Endothelial cell of umbilical vein (primary cell): Measurements from ENCODE around the gene NCLN. TPM values are rescaled to one million over a fixed set of nuclear protein-coding genes. Genes with fewer than 3 reads are reported as not detected.

Experiments used
- BruUV-seq: library from RNA; stranded (reverse); fragments of 400-500 nt; replicated peaks from 2 replicates; lab custom pipeline; 2021; lab: Mats Ljungman, UMichigan
- CTCF ChIA-PET: fragments of 300-600, 350-600 bp; sonication (Branson Sonifier 250); formaldehyde crosslinking; loops from one replicate; lab custom pipeline; 2021; ENCODE audit warnings: antibody characterized with exemption, inconsistent platforms; lab: Charles Lee
- POLR2A ChIA-PET: fragments of 300-600, 350-600 bp; sonication (Branson Sonifier 250); formaldehyde crosslinking; loops from one replicate; lab custom pipeline; 2021; ENCODE audit warnings: antibody characterized with exemption, inconsistent platforms; lab: Charles Lee
- DNase-seq: peaks from one replicate; pipeline ENCODE4 v3.0.0-alpha.2; 2011; ENCODE audit warnings: low read depth, low spot score
- FAIRE-seq: peaks from 2 replicates; lab custom pipeline; 2011; peaks lifted over from hg19 to GRCh38; lab: Jason Lieb, UNC
- H2AFZ ChIP-seq: 2 replicates; pipeline ENCODE4 v1.6.0; 2012; ENCODE audit warnings: low read depth, low read length, control low read depth, inconsistent platforms
- H3K27ac ChIP-seq: 2 replicates; pipeline ENCODE4 v1.5.1; 2011; ENCODE audit warnings: low read depth, mild to moderate bottlenecking, control low read depth, low read length, moderate library complexity; ENCODE audit not compliant: insufficient read depth
- H3K27me3 ChIP-seq, 2 experiments: 2 replicates each; pipeline versions ENCODE4 v1.6.0 to v1.6.1; 2011; ENCODE audit warnings: low read length in 2 of 2, mixed read lengths in 1 of 2; ENCODE audit not compliant: control insufficient read depth in 2 of 2, insufficient read depth in 2 of 2
- H3K36me3 ChIP-seq, 2 experiments: 2 replicates in 1 of 2; 3 replicates in 1 of 2; pipeline ENCODE4 v1.5.1; 2011; ENCODE audit warnings: low read length in 2 of 2, mild to moderate bottlenecking in 1 of 2, moderate library complexity in 1 of 2; ENCODE audit not compliant: control insufficient read depth in 2 of 2, insufficient read depth in 2 of 2; ENCODE audit errors: extremely low read depth in 1 of 2
- H3K4me1 ChIP-seq: 3 replicates; pipeline ENCODE4 v1.5.1; 2011; ENCODE audit warnings: mild to moderate bottlenecking, low read length; ENCODE audit not compliant: control insufficient read depth, insufficient read depth; ENCODE audit errors: extremely low read depth
- H3K4me2 ChIP-seq: 2 replicates; pipeline ENCODE4 v1.6.1; 2011; ENCODE audit warnings: low read length, control low read depth, mixed read lengths; ENCODE audit not compliant: insufficient read depth
- H3K4me3 ChIP-seq, 3 experiments: fragments of 200-600 bp in 1 of 3; sonication (generic), shearing (Covaris generic) in 1 of 3; replicated peaks in 1 of 3; 2 replicates each; pipeline ENCODE4 v1.5.1; 2011 to 2016; ENCODE audit warnings: control low read depth in 3 of 3, low read length in 3 of 3, mild to moderate bottlenecking in 2 of 3, inconsistent platforms in 1 of 3, low read depth in 1 of 3, moderate library complexity in 1 of 3; ENCODE audit not compliant: insufficient read depth in 1 of 3
- H3K79me2 ChIP-seq: 2 replicates; pipeline ENCODE4 v1.6.0; 2012; ENCODE audit warnings: low read length, inconsistent platforms; ENCODE audit not compliant: control insufficient read depth, insufficient read depth
- H3K9ac ChIP-seq: replicated peaks from 2 replicates; pipeline ENCODE3; 2011; ENCODE audit warnings: low read length, control low read depth; ENCODE audit not compliant: insufficient read depth; ENCODE audit errors: extremely low read depth
- H3K9me1 ChIP-seq: replicated peaks from 3 replicates; pipeline ENCODE4 v1.6.0; 2011; ENCODE audit warnings: mild to moderate bottlenecking, low read length; ENCODE audit not compliant: control insufficient read depth, insufficient read depth; ENCODE audit errors: extremely low read depth
- H3K9me3 ChIP-seq: replicated peaks from 2 replicates; pipeline ENCODE4 v1.5.1; 2012; ENCODE audit warnings: low read length, inconsistent platforms; ENCODE audit not compliant: control insufficient read depth, insufficient read depth
- H4K20me1 ChIP-seq: replicated peaks from 2 replicates; pipeline ENCODE3; 2011; ENCODE audit warnings: mild to moderate bottlenecking, low read length; ENCODE audit not compliant: control insufficient read depth, insufficient read depth; ENCODE audit errors: extremely low read depth
- CTCF ChIP-seq, 2 donors: IDR thresholded peaks; 1 replicate in 1 of 2; 2 replicates in 1 of 2; pipeline ENCODE4 v1.5.1; 2011; ENCODE audit warnings: low read length in 2 of 2, mild to moderate bottlenecking in 2 of 2, moderate library complexity in 2 of 2, control low read depth in 1 of 2, inconsistent platforms in 1 of 2, low read depth in 1 of 2; ENCODE audit not compliant: insufficient read depth in 1 of 2; ENCODE audit errors: extremely low read depth in 1 of 2
- EZH2 ChIP-seq: IDR thresholded peaks from 2 replicates; pipeline ENCODE4 v1.6.1; 2012; ENCODE audit warnings: borderline replicate concordance, low read depth, mild to moderate bottlenecking, moderate library complexity, low read length, inconsistent platforms; ENCODE audit not compliant: severe bottlenecking
- FOS ChIP-seq: IDR thresholded peaks from 2 replicates; pipeline ENCODE4 v1.6.1; 2011; ENCODE audit warnings: mild to moderate bottlenecking, low read length, moderate library complexity, borderline replicate concordance; ENCODE audit not compliant: insufficient read depth
- GATA2 ChIP-seq: IDR thresholded peaks from 2 replicates; pipeline ENCODE4 v1.7.0; 2011; ENCODE audit warnings: low read depth, mild to moderate bottlenecking, moderate library complexity, mixed read lengths, low read length; ENCODE audit not compliant: insufficient read length, insufficient read depth
- JUN ChIP-seq: IDR thresholded peaks from 2 replicates; pipeline ENCODE4 v1.6.1; 2011; ENCODE audit warnings: borderline replicate concordance, low read depth; ENCODE audit not compliant: insufficient read length, insufficient read depth
- MYC ChIP-seq: IDR thresholded peaks from one replicate; pipeline ENCODE4 v1.6.1; 2011; ENCODE audit warnings: mild to moderate bottlenecking, low read depth, low read length
- POLR2A ChIP-seq: IDR thresholded peaks from 2 replicates; pipeline ENCODE4 v1.6.1; 2012; ENCODE audit warnings: low read depth, mild to moderate bottlenecking, control low read depth, low read length
- POLR2AphosphoS5 ChIP-seq: IDR thresholded peaks from 2 replicates; pipeline ENCODE4 v1.6.1; 2012; ENCODE audit warnings: low read depth, mild to moderate bottlenecking, control low read depth, low read length, moderate library complexity; ENCODE audit not compliant: insufficient read depth
- dilution Hi-C: fragments of 300-500 bp; cut with MboI; formaldehyde crosslinking; loops from one replicate; pipeline ENCODE4 v1.15.0; 2019; ENCODE audit warnings: low sequenced_read_pairs; ENCODE audit not compliant: extremely low pct_ligation_motif_present
- intact Hi-C: fragments of 100-400 bp; cut with micrococcal nuclease; formaldehyde crosslinking; loops from one replicate; pipeline ENCODE4 v1.10.0; 2022
- polyA plus RNA-seq, 4 experiments: library from polyadenylated mRNA; depleted of rRNA in 3 of 4; stranded (reverse) in 3 of 4; unstranded in 1 of 4; fragments of >200 nt; gene quantifications; 2 replicates each; pipeline versions ENCODE4 v1.2.1 to v1.2.3, GENCODE V29; 2011 to 2012; ENCODE audit warnings: missing spikeins in 1 of 4
- total RNA-seq: library from RNA; stranded (reverse); gene quantifications from 2 replicates; pipeline ENCODE4 v1.2.3, GENCODE V29; 2021

NCLN gene
- total and polyA plus RNA-seq, 2 donors (not counting 3 experiments of a cell fraction or from before 2014, with no cell fraction given), result 97.2 to 102 TPM

- BruUV-seq, result no TSS peak
- Histone ChIP-seq H2AFZ (no peak overlapping the region), H3K4me3 (no peak overlapping the region), H3K9me1 (no peaks in the 10 kb centered on the region), H3K27ac (no peak overlapping the region), H4K20me1 (no peaks in the 10 kb centered on the region), H3K36me3 (peaks cover 0 to 26% of the 10 kb centered on the region in 2 experiments), H3K9me3 (no peaks in the 10 kb centered on the region), H3K4me2 (no peak overlapping the region), H3K4me1 (no peaks in the 10 kb centered on the region), H3K79me2 (no peaks in the 10 kb centered on the region), H3K27me3 (no peaks in the 10 kb centered on the region), H3K9ac (no peak overlapping the region)
- dilution Hi-C loops, result no loop called here
- intact Hi-C loops, result no loop called here
- DNase-seq (no peak), FAIRE-seq (no peak)
- TF ChIP-seq POLR2A, result no peak
- no peak for TF ChIP-seq EZH2
- TF ChIP-seq GATA2, result no peak
- no peak for TF ChIP-seq JUN
- no peak for TF ChIP-seq CTCF (IDR thresholded peaks at IDR 0.05; ENCODE audit: extremely low read depth in 1 of 2, insufficient read depth in 1 of 2, low read depth in 1 of 2, low read length in 2 of 2)
- no peak for TF ChIP-seq MYC
- TF ChIP-seq FOS, result no peak
- TF ChIP-seq POLR2AphosphoS5, result no peak
- POLR2A ChIA-PET, result no interaction called here
- CTCF ChIA-PET, result interaction anchor here (1.2 kb wide), 1 partner anchor 131 kb away, joined by 3 read pairs; no protein-coding TSS in a partner anchor
These were observed 21.9 kb downstream of the NCLN start for GRCh38 chr19:3207461-3208242.
